WTC11 (cell line): ENCODE measurements around the gene DUOX1.

Experiments used
- CBFB ChIP-seq: sonication (generic); formaldehyde crosslinking; IDR thresholded peaks from 2 replicates; pipeline ENCODE4 v1.8.1; 2022; ENCODE audit warnings: mild to moderate bottlenecking, low read depth, missing genetic modification reagents
- CTCF ChIP-seq: fragments of 200-600 bp; IDR thresholded peaks from 2 replicates; pipeline ENCODE4 v1.8.0; 2022; ENCODE audit warnings: antibody characterized with exemption
- ETV6 ChIP-seq: sonication (generic); formaldehyde crosslinking; IDR thresholded peaks from 2 replicates; pipeline ENCODE4 v1.8.1; 2022; ENCODE audit warnings: mild to moderate bottlenecking, missing genetic modification reagents
- MAX ChIP-seq: sonication (generic); formaldehyde crosslinking; IDR thresholded peaks from 2 replicates; pipeline ENCODE4 v1.8.0; 2022; ENCODE audit warnings: mild to moderate bottlenecking, missing genetic modification reagents
- MYBL2 ChIP-seq: sonication (generic); formaldehyde crosslinking; IDR thresholded peaks from 2 replicates; pipeline ENCODE4 v1.8.1; 2023; ENCODE audit warnings: mild to moderate bottlenecking, moderate library complexity, missing genetic modification reagents

GRCh38 chr15:45134046-45134445 lies 4.3 kb downstream of the DUOX1 start:
- TF ChIP-seq CTCF (no peak), MYBL2 (no peak), ETV6 (CRISPR knock-in tag) (no peak), CBFB (CRISPR knock-in tag) (no peak), MAX (CRISPR knock-in tag) (no peak)
